ENCODE data around the gene PRKG1. TPM values are rescaled to one million over a fixed set of nuclear protein-coding genes. Genes with fewer than 3 reads are reported as not detected.

PRKG1 gene
- total and polyA plus RNA-seq, 2 of the 8 experiments (the other 6 are each of a cell fraction or from before 2014, with no cell fraction given), result 4.2 to 15.2 TPM

- Histone ChIP-seq H3K56ac (replicated peaks; ENCODE audit: insufficient read length, low read depth, low read length) (no peak overlapping the region), H2AFZ (ENCODE audit: low read length) (no peak overlapping the region), H3K14ac (ENCODE audit: insufficient read length) (no peak overlapping the region), H3K9me3 (ENCODE audit: insufficient read depth in 2 of 2, low read depth in 1 of 2, low read length in 1 of 2) (no peaks in the 10 kb centered on the region), H3K9ac (replicated peaks in 1 of 4; ENCODE audit: extremely low read depth in 1 of 4, low read depth in 3 of 4, low read length in 3 of 4) (no peak overlapping the region), H2BK120ac (replicated peaks; ENCODE audit: low read depth, low read length) (no peak overlapping the region), H4K91ac (replicated peaks; ENCODE audit: insufficient read length, low read length) (no peak overlapping the region), H3K4me2 (ENCODE audit: insufficient read depth in 1 of 2, low read depth in 2 of 2, low read length in 2 of 2) (peak overlapping the region in 1 of 2 experiments; percentile 41; a peak in 2 of 4 replicates), H3K23me2 (ENCODE audit: low read depth, low read length) (peaks cover 3% of the 10 kb centered on the region; the same call in 1 of the 2 replicates), H3K79me1 (ENCODE audit: low read depth, low read length) (no peaks in the 10 kb centered on the region), H3K23ac (ENCODE audit: insufficient read length) (no peak overlapping the region), H4K8ac (ENCODE audit: extremely low read depth, insufficient read depth, low read length) (no peak overlapping the region), H3K36me3 (ENCODE audit: control insufficient read depth in 2 of 4, insufficient read depth in 4 of 4, low read length in 3 of 4) (no peaks in the 10 kb centered on the region), H2BK12ac (ENCODE audit: low read depth, low read length) (no peak overlapping the region), H4K20me1 (replicated peaks in 1 of 2; ENCODE audit: control insufficient read depth in 1 of 2, insufficient read depth in 2 of 2, low read length in 2 of 2) (no peaks in the 10 kb centered on the region), H3K27me3 (replicated peaks in 1 of 4; ENCODE audit: control insufficient read depth in 3 of 4, extremely low read depth in 1 of 4, insufficient read depth in 3 of 4, low read length in 3 of 4) (peaks cover 6 to 23% (median 16%) of the 10 kb centered on the region in 4 experiments), H3K18ac (ENCODE audit: extremely low read depth, low read length) (no peak overlapping the region), H4K5ac (ENCODE audit: insufficient read length, low read depth, low read length) (no peak overlapping the region), H3K4me1 (replicated peaks in 1 of 4; ENCODE audit: control insufficient read depth in 3 of 4, insufficient read depth in 4 of 4, low read length in 3 of 4) (peaks cover 3 to 17% (median 13%) of the 10 kb centered on the region in 4 experiments; a peak in 5 of 7 replicates), H2BK15ac (ENCODE audit: low read length) (no peak overlapping the region), H3K27ac (ENCODE audit: low read depth, low read length) (no peak overlapping the region), H3K4ac (replicated peaks; ENCODE audit: insufficient read length, low read depth, low read length) (no peak overlapping the region), H3K4me3 (ENCODE audit: extremely low read depth in 1 of 4, insufficient read depth in 2 of 4, low read depth in 3 of 4, low read length in 4 of 4) (no peak overlapping the region), H2BK20ac (ENCODE audit: low read length) (no peak overlapping the region), H2BK5ac (ENCODE audit: low read depth, low read length) (no peak overlapping the region), H2AK5ac (ENCODE audit: low read depth, low read length) (no peak overlapping the region), H3K79me2 (ENCODE audit: control insufficient read depth in 1 of 2, insufficient read depth in 2 of 2, low read length in 2 of 2) (no peaks in the 10 kb centered on the region)
- CTCF ChIA-PET (ENCODE audit: partially characterized antibody), result interaction anchor here (0.6 kb wide), 1 partner anchor 189 kb away, joined by 4 read pairs; no protein-coding TSS in a partner anchor
- peak; percentile 68 for FAIRE-seq
- DNase-seq (ENCODE audit: low read depth in 1 of 2, low spot score in 2 of 2), result peak in 1 of 2 experiments; percentile 17
- WGBS, 2 experiments (ENCODE audit: extremely low coverage in 1 of 2, insufficient coverage in 1 of 2, insufficient read length in 1 of 2, insufficient replicate concordance in 2 of 2, low coverage in 1 of 2, low lambda C conversion rate in 2 of 2, missing lambda C conversion rate in 1 of 2), result 9% methylated on average over 1 of the region's 1 CpG; no CpG with 5 or more reads in 1 of the 2 experiments
- POLR2A ChIA-PET (ENCODE audit: partially characterized antibody), result no interaction called here
- no peak for TF ChIP-seq SIN3A (conservative IDR thresholded peaks at IDR 0.05 in 1 of 2, IDR thresholded peaks at IDR 0.05 in 1 of 2; ENCODE audit: low read depth in 1 of 2, low read length in 2 of 2)
Observed at GRCh38 chr10:51915031-51915542, 840.8 kb downstream of the PRKG1 start.

Data from H1 (cell line).